Measurements from ENCODE around the gene NDST1. TPM values are rescaled to one million over a fixed set of nuclear protein-coding genes. Genes with fewer than 3 reads are reported as not detected.

The NDST1 gene
- total RNA-seq, 1 donor from 2014 or later, result 321 TPM

- peaks cover 71% of the 10 kb centered on the region for H4K20me1 ChIP-seq (ENCODE audit: insufficient read depth, low read length)
- H3K9ac ChIP-seq (ENCODE audit: low read length), result peak overlapping the region; percentile 98
- peak overlapping the region; percentile 55 for H3K27ac ChIP-seq (ENCODE audit: low read depth, low read length)
- peaks cover 2% of the 10 kb centered on the region for H3K36me3 ChIP-seq (ENCODE audit: insufficient read depth, low read length)
- Mint-ChIP-seq H3K9me3 (ENCODE audit: unreplicated experiment) (no peaks in the 10 kb centered on the region), H3K4me3 (ENCODE audit: unreplicated experiment) (no peak overlapping the region), H3K27ac (ENCODE audit: unreplicated experiment) (peak overlapping the region; percentile 95), H3K4me1 (ENCODE audit: low read depth, unreplicated experiment) (peaks cover 69% of the 10 kb centered on the region), H3K27me3 (ENCODE audit: low read depth, unreplicated experiment) (no peaks in the 10 kb centered on the region), H3K36me3 (ENCODE audit: low read depth, unreplicated experiment) (peaks cover 25% of the 10 kb centered on the region)
- FAIRE-seq, result no peak
- H3K4me3 ChIP-seq (ENCODE audit: insufficient read depth, low read depth, low read length), result no peak overlapping the region
- no peaks in the 10 kb centered on the region for H3K9me3 ChIP-seq (ENCODE audit: insufficient read depth, low read depth, low read length)
- H3K27me3 ChIP-seq (ENCODE audit: insufficient read depth, low read length), result no peaks in the 10 kb centered on the region
- no peak for DNase-seq (ENCODE audit: low read depth)
- H2AFZ ChIP-seq (ENCODE audit: low read depth, low read length), result no peak overlapping the region
- TF ChIP-seq EZH2 (IDR thresholded peaks at IDR 0.05; ENCODE audit: insufficient read depth, low read length), result no peak
- TF ChIP-seq CTCF (IDR thresholded peaks at IDR 0.05; ENCODE audit: insufficient read depth, low read depth, low read length), result no peak
- H3K4me1 ChIP-seq (ENCODE audit: insufficient read depth, low read length), result peaks cover 68% of the 10 kb centered on the region
- peaks cover 90% of the 10 kb centered on the region for H3K79me2 ChIP-seq (ENCODE audit: insufficient read depth, low read length)
- peak overlapping the region; percentile 96 for H3K4me2 ChIP-seq (ENCODE audit: low read length)
Measured at GRCh38 chr5:150491876-150492275, 16.1 kb upstream of the NDST1 start.

- H3K9me3 ChIP-seq (ENCODE audit: insufficient read depth, low read depth, low read length), result no peaks in the 10 kb centered on the region
- H3K4me2 ChIP-seq (ENCODE audit: low read length), result peak overlapping the region; percentile 96
- H3K9me3 Mint-ChIP-seq (ENCODE audit: unreplicated experiment), result no peaks in the 10 kb centered on the region
- peak overlapping the region; percentile 95 for H3K27ac Mint-ChIP-seq (ENCODE audit: unreplicated experiment)
- no peak overlapping the region for H3K4me3 Mint-ChIP-seq (ENCODE audit: unreplicated experiment)
- H3K27ac ChIP-seq (ENCODE audit: low read depth, low read length), result peak overlapping the region; percentile 55
- DNase-seq (ENCODE audit: low read depth) (peak; percentile 76), FAIRE-seq (no peak)
- H2AFZ ChIP-seq (ENCODE audit: low read depth, low read length), result no peak overlapping the region
- H3K27me3 ChIP-seq (ENCODE audit: insufficient read depth, low read length), result no peaks in the 10 kb centered on the region
- H3K4me3 ChIP-seq (ENCODE audit: insufficient read depth, low read depth, low read length), result no peak overlapping the region
- peaks cover 27% of the 10 kb centered on the region for H3K36me3 Mint-ChIP-seq (ENCODE audit: low read depth, unreplicated experiment)
- H3K27me3 Mint-ChIP-seq (ENCODE audit: low read depth, unreplicated experiment), result no peaks in the 10 kb centered on the region
- H3K4me1 Mint-ChIP-seq (ENCODE audit: low read depth, unreplicated experiment), result peaks cover 67% of the 10 kb centered on the region
- H3K79me2 ChIP-seq (ENCODE audit: insufficient read depth, low read length), result peaks cover 90% of the 10 kb centered on the region
- H4K20me1 ChIP-seq (ENCODE audit: insufficient read depth, low read length), result peaks cover 69% of the 10 kb centered on the region
- peaks cover 66% of the 10 kb centered on the region for H3K4me1 ChIP-seq (ENCODE audit: insufficient read depth, low read length)
- TF ChIP-seq CTCF (IDR thresholded peaks at IDR 0.05; ENCODE audit: insufficient read depth, low read depth, low read length) (no peak), EZH2 (IDR thresholded peaks at IDR 0.05; ENCODE audit: insufficient read depth, low read length) (no peak)
- peak overlapping the region; percentile 39 for H3K9ac ChIP-seq (ENCODE audit: low read length)
- peaks cover 2% of the 10 kb centered on the region for H3K36me3 ChIP-seq (ENCODE audit: insufficient read depth, low read length)
Measured at GRCh38 chr5:150492621-150493020, 15.3 kb upstream of the NDST1 start.

GRCh38 chr5:150496098-150496497, 11.8 kb upstream of the NDST1 start:
- H3K9ac ChIP-seq (ENCODE audit: low read length), result peak overlapping the region; percentile 35
- H3K4me1 ChIP-seq (ENCODE audit: insufficient read depth, low read length), result peaks cover 60% of the 10 kb centered on the region
- FAIRE-seq (no peak), DNase-seq (ENCODE audit: low read depth) (no peak)
- no peaks in the 10 kb centered on the region for H3K27me3 Mint-ChIP-seq (ENCODE audit: low read depth, unreplicated experiment)
- TF ChIP-seq CTCF (IDR thresholded peaks at IDR 0.05; ENCODE audit: insufficient read depth, low read depth, low read length) (no peak), EZH2 (IDR thresholded peaks at IDR 0.05; ENCODE audit: insufficient read depth, low read length) (no peak)
- H3K4me3 Mint-ChIP-seq (ENCODE audit: unreplicated experiment), result no peak overlapping the region
- H3K79me2 ChIP-seq (ENCODE audit: insufficient read depth, low read length), result peaks cover 90% of the 10 kb centered on the region
- no peaks in the 10 kb centered on the region for H3K9me3 Mint-ChIP-seq (ENCODE audit: unreplicated experiment)
- peak overlapping the region; percentile 84 for H3K27ac Mint-ChIP-seq (ENCODE audit: unreplicated experiment)
- H3K27me3 ChIP-seq (ENCODE audit: insufficient read depth, low read length), result no peaks in the 10 kb centered on the region
- no peak overlapping the region for H3K4me2 ChIP-seq (ENCODE audit: low read length)
- peaks cover 7% of the 10 kb centered on the region for H3K36me3 ChIP-seq (ENCODE audit: insufficient read depth, low read length)
- H2AFZ ChIP-seq (ENCODE audit: low read depth, low read length), result no peak overlapping the region
- H3K9me3 ChIP-seq (ENCODE audit: insufficient read depth, low read depth, low read length), result no peaks in the 10 kb centered on the region
- peaks cover 68% of the 10 kb centered on the region for H4K20me1 ChIP-seq (ENCODE audit: insufficient read depth, low read length)
- peaks cover 32% of the 10 kb centered on the region for H3K36me3 Mint-ChIP-seq (ENCODE audit: low read depth, unreplicated experiment)
- H3K27ac ChIP-seq (ENCODE audit: low read depth, low read length), result peak overlapping the region; percentile 90
- no peak overlapping the region for H3K4me3 ChIP-seq (ENCODE audit: insufficient read depth, low read depth, low read length)
- peaks cover 67% of the 10 kb centered on the region for H3K4me1 Mint-ChIP-seq (ENCODE audit: low read depth, unreplicated experiment)

Measured in astrocyte (in vitro differentiated cells and primary cell).